GM21390 (cell line): ENCODE results near the gene CAVIN4.
A peak's percentile ranks its signal among the peaks of the same experiment; 100 is the strongest.

Source experiments
- ATAC-seq: cut with Tn5 transposase; IDR thresholded peaks from one replicate; pipeline ENCODE4 v1.9.1; 2021; ENCODE audit not compliant: unreplicated experiment

The CAVIN4 gene

DNA sequence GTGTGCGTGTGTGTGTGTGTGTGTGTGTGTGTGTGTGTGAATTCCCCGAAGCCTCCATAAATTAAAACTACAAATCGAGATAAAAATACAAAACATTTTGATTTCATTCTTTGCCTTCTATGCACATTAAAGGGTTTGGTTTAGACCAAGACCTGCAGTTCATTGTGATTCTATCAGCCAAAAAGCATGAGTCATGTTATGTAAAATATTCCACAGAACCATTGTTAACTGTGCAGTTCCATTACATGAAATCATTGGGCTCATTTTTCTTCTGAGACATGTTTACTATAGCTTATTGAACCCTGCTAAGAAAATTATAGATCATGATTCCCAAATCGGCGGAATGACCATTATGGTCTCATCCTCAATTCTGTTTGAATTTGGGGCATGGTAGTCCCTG, 11.7 kb downstream of the CAVIN4 start:
- ATAC-seq, result no peak

GRCh38 chr9:100590481-100590880, 12.6 kb downstream of the CAVIN4 start:
- ATAC-seq, result no peak

DNA sequence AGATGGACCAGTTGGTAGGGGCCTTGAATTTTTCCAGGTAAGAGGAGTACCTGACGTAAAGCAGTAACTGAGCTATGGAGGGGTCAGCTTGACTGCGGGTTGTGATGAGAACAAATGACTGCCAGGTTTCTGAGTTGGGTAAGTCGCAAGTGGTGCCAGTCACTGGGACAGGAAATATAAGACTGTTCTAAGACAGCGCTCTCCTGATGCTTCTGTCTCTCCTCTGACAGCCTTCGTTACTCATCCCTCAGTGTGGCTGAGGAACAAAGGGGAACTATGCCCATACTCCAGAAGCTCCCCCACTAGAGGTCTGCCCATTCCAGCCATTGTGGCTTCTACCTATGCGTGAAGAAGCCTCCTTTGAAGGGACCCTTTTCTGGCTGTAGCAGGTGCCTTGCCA, 13.3 kb downstream of the CAVIN4 start:
- no peak for ATAC-seq

- ATAC-seq, result no peak
These were observed 13.9 kb downstream of the CAVIN4 start for GRCh38 chr9:100591639-100592412.

- ATAC-seq, result peak; percentile 37
These were observed 17.7 kb downstream of the CAVIN4 start for GRCh38 chr9:100595391-100596199.

GRCh38 chr9:100597236-100597635, 19.4 kb downstream of the CAVIN4 start:
- ATAC-seq, result no peak

GRCh38 chr9:100598641-100599145, 20.8 kb downstream of the CAVIN4 start:
- ATAC-seq, result peak; percentile 74

GRCh38 chr9:100600521-100601079, 22.7 kb downstream of the CAVIN4 start:
- ATAC-seq, result no peak

DNA sequence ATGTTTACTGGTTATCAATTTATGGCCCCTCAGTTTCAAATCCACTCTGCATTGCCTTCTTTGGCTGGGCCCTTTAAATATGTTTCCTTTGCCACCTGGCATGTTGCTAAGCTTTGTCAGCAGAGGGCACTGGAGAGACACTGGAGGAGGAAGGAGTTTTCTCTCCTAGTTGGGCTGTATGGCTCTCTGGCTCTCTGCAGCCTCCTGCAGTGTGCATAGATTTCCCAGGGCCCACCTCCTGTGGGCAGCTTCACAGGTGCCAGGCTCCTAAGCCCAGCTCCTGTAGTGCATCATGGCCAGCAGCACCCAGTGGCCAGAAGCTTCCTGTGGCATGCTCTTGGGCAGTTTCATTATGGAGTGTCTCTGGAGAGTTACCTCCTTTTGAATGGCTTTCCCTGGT, 23.3 kb downstream of the CAVIN4 start:
- ATAC-seq, result peak; percentile 60

- ATAC-seq, result no peak
These were observed 24.5 kb downstream of the CAVIN4 start for GRCh38 chr9:100602342-100602801.

DNA sequence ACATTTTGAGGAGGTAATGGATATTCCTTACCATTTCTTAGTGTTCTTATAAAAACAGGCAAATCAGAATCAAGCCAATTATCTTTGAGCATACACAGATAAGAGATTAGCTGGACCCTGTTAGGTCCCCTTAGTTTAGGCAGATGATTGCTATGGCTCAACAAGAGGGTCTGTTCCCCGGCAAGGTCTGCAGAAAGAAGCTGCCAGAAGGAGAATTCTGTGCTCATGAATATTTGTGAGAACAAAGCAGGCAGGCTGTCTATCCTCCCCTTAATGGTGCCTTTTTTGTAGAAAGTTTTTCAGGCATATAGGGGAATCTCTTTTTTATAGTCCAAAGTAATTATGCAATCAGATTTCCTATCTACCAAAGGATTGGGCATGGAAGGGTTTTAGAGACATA, 27.5 kb downstream of the CAVIN4 start:
- ATAC-seq, result no peak

DNA sequence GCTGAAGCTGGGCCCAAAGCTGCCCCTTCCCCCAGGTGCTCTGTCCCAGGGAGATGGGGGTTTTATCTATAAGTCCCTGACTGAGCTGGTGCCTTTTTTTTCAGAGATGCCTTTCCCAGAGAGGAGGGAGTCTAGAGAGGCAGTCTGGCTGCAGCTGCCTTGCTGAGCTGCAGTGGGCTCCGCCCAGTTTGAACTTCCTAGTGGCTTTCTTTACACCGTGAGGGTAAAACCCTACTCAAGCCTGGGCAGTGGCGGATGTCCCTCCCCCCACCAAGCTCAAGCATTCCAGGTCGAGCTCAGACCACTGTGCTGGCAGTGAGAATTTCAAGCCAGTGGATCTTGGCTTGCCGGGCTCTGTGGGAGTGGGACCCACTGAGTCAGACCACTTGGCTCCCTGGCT, 41.3 kb downstream of the CAVIN4 start:
- ATAC-seq, result no peak

DNA sequence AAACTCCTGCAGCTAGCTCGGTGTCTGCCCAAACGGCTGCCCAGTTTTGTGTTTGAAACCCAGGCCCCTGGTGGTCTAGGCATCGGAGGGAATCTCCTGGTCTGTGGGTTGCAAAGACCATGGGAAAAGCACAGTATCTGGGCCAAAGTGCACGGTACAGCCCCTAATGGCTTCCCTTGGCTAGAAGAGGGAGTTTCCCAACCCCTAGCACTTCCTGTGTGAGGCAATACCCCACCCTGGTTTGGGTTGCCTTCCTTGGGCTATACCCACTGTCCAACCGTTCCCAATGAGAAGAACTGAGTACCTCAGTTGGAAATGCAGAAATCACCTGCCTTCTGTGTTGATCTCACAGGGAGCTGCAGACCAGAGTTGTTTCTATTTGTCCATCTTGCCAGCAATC, 41.8 kb downstream of the CAVIN4 start:
- no peak for ATAC-seq

- ATAC-seq, result no peak
These were observed 46.1 kb downstream of the CAVIN4 start for GRCh38 chr9:100623969-100624368.

DNA sequence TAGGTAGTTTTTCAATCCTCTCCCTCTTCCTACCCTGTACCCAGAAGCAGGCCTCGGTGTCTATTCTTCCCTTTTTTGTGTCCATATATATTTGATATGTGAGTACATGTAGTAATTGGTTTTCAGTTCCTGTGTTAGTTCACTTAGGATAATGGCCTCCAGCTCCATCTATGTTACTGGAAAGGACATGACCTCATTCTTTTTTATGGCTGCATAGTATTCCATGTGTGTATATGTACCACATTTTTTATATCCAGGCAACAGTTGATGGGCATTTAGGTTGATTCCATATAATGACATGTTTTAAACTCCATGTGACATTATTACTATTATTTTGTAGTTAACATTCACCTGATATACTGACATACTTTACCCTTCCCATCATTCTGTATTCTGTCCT, 49.1 kb downstream of the CAVIN4 start:
- no peak for ATAC-seq

DNA sequence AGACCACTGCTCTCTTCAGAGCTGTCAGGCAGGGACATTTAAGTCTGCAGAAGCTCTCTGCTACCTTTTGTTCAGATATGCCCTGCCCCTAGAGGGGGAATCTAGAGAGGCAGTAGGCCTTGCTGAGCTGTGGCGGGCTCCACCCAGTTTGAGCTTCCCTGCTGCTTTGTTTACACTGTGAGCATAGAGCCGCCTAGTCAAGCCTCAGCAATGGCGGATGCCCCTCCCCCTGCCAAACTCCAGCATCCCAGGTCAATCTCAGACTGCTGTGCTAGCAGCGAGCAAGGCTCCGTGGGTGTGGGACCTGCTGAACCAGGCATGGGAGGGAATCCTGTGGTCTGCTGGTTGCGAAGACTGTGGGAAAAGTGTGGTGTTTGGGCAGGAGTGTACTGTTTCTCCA, 59.9 kb downstream of the CAVIN4 start:
- ATAC-seq, result no peak
